Stimulated activated CD4-positive, alpha-beta T cell treated with anti-CD3 and anti-CD28 coated beads, Interleukin-12 subunit alpha, Interleukin-12 subunit beta, amount 100 ng/mL, for 48 hours (primary cell): ENCODE data around the gene CYP27B1.
A peak's percentile ranks its signal among the peaks of the same experiment; 100 is the strongest.

Source experiments
- DNase-seq, 3 donors: peaks; one replicate each; pipeline ENCODE4 v3.0.0-alpha.2; 2020; ENCODE audit warnings: low read depth in 2 of 3, low spot score in 1 of 3

The CYP27B1 gene

DNA sequence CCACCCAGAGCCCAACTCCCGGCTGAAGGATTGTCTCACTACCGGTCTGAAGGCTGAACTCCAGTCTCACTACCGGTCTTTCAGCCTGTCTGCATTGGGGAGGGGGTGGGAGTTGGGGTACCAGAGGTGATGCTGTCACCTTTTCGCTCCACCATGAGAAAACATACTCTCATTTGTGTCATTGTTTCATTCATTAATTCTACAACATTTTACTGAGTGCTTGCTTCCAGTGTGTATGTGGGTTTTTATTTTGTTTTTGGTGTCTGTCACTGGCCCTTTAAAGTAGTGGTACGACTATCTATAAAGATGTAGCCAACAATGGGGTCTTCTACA lies 14.2 kb downstream of the CYP27B1 start:
- DNase-seq, result no peak

DNA sequence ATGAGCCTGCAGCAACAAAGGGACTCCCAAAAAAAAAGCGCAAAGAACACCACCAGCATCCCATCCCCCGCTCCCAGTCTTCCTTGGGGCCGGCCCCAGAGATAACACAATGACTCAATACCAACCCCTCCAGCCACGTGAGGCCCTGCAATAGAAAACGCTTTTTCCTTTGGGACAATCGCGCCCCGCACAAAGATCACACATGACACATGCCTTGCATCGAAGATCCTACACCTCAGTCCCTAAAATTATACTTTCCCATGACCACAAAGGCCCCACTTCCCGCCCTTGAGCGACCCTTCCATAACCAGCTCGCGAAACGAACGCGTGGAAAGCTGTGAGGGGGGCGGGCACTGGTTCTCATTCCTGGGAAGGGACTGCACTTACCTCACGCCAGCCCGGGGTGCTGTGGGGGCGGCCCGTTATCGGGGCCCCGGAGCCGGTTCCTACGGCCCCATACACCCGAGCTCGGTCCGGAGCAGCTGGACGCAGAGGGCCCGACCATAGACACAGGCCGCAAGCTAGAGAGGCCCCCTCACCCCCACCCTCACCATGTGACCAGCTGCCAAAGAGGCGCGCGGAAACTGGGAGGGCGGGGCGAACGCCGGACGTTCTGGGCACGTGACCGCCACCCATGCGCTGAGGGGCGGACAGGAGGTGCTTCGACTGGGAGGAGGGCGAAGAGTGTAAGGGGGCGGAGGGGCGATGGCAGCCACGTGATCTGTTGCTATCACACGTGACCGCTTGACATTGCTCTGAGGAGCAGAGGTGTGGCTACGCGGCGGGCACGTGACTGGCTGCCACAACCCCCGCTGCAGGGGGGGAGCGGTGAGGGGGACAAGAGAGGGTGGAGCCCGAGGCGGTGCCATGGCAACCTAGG lies 14.8 kb downstream of the CYP27B1 start, which contains the start of gene CDK4:
CDK4 (minus strand) TSS at position 523 of the 880 bp plus-strand sequence. CDS start 593 bp downstream, outside the sequence.
- peak; percentile 94 to 99 (median 99) for DNase-seq

DNA sequence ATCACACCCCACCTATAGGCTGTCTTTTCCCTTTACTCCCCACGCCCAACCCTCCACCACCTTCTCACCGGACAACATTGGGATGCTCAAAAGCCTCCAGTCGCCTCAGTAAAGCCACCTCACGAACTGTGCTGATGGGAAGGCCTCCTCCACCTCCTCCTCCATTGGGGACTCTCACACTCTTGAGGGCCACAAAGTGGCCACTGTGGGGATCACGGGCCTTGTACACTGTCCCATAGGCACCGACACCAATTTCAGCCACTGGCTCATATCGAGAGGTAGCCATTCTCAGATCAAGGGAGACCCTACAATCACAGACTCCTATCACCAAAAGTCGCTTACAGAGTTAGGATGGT lies 15.5 kb downstream of the CYP27B1 start:
- no peak for DNase-seq

DNA sequence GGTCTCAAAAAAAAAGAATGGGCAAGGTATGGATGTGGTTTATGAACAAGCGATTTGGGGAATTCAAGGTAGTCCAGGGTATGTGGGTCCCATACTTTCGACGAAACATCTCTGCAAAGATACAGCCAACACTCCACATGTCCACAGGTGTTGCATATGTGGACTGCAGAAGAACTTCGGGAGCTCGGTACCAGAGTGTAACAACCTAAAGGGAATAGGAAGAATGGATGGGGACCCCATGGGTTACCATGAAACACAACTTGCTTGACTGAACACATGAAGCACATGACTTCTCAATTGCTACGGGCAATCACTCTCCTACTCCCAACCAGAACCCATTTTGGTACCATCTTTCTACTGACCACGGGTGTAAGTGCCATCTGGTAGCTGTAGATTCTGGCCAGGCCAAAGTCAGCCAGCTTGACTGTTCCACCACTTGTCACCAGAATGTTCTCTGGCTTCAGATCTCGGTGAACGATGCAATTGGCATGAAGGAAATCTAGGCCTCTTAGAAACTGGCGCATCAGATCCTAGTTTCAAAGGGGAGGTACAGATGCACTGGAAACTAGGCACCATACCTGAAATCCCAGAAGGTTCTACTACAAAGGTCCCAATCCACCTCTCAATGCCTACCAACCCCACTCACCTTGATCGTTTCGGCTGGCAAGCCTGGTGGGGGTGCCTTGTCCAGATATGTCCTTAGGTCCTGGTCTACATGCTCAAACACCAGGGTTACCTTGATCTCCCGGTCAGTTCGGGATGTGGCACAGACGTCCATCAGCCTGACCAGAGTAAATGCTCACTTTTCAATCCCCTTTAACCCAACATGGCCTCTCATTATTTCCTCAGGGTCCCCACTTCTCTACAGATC lies 16.1 kb downstream of the CYP27B1 start:
- no peak for DNase-seq

DNA sequence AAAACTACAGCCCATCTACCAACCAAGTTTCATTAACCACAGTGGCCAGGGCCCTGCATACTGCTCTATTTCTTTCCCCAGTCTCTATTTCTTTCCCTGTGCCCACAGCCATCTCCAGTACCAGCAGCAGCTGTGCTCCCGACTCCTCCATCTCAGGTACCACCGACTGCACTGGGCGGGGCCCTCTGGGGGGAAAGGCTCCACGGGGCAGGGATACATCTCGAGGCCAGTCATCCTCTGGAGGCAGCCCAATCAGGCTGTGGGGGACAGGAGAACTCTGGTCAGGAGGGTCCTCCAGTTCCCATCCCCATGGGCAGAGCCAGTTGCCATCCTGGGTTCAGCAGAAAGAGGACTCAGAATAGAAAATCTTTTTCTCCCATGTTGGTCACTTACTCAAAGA lies 17.8 kb downstream of the CYP27B1 start:
- DNase-seq, result no peak

GRCh38 chr12:57746025-57746424 lies 20.9 kb downstream of the CYP27B1 start:
- DNase-seq, result no peak

GRCh38 chr12:57745485-57745881 lies 21.4 kb downstream of the CYP27B1 start:
- DNase-seq, result no peak

GRCh38 chr12:57744777-57745484 lies 21.9 kb downstream of the CYP27B1 start, which contains the start of gene TSPAN31:
Gene TSPAN31, plus strand, starts transcription at chr12:57745039. Its CDS starts 116 bp downstream, at chr12:57745155.
- peak; percentile 92 to 93 (median 92) for DNase-seq

DNA sequence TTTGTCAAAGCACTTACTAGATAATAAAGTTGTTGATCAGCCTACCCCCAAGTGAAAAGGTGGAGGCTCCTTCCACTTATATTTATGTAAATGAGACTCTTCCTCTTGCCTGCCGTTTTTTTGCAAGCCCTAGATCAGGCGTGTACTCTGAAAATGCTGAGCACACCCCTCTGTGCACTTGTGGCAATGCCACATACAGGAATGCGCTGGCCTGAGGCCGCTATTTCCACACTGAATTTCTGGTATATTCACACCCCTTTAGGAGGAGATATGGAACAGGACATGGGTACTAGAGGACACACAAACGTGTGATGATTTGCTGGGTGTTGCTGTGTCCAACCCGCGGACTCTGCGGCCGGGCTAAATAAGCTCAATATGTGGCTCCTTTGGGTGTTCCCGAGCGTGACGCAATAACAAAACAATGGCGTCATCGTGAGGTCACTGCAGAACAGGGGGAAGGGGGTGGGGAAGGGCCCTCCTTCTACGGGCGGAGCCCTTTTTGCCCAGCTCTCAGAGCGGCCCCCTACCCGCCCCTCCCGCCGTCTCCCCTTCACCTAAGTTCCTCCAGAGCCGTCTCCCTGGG lies 22.6 kb downstream of the CYP27B1 start:
- DNase-seq, result peak; percentile 65 to 85 (median 70)

DNA sequence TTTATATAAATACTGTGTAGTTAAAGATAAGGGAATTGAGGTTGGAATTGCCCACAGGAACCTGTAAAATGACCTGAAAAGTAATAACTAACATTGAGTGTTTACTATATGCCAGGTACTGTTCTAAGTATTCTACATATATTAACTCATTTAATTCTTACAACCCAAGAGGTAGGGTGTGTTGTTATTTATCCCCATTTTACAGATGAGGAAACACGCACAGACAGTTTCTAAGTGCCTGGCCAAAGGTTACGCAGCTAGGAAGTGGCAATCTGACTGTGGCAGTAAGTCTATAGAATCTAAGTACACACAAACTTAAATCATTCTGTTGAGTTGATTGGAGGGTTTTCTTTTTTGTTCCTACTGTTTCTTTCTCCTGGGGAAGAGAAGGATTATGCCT lies 23.1 kb downstream of the CYP27B1 start:
- DNase-seq, result no peak

GRCh38 chr12:57741844-57742738 lies 24.8 kb downstream of the CYP27B1 start:
- DNase-seq, result peak; percentile 63 to 72 (median 63)

- no peak for DNase-seq
Measured at GRCh38 chr12:57741413-57741789, 25.5 kb downstream of the CYP27B1 start.

- DNase-seq, result peak; percentile 53 to 67 (median 54)
Measured at GRCh38 chr12:57740656-57741412, 26.0 kb downstream of the CYP27B1 start.

- DNase-seq, result no peak
Measured at GRCh38 chr12:57739914-57740538, 26.9 kb downstream of the CYP27B1 start.

GRCh38 chr12:57739387-57739786 lies 27.5 kb downstream of the CYP27B1 start:
- DNase-seq, result no peak

DNA sequence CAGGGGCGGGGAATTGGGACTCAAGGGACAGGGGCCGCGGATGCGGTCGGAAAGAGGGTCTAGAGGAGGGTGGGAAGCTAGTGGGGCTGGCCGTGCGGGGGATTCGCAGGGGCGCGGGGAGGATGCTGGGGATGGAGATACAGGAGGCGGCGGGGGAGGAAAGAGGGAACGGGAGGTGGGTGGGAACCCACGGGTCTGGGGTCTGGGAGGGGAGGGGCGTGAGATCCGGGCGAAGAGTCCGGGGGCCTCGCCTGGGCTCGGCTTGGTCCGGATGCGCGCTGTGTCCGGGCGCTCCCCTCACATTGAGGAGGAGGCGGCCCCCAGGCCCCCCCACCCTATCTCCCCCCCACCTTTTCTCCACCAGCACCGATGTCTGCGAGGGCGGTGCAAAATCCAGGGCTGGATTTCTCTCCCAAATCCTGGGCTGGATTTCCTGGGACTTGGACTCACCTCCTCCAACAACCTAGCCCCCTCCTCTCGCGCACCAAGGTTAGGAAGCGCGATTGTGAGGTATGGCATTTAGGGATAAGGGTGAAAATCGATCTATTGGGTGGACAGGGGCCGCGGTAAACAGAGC lies 28.1 kb downstream of the CYP27B1 start, which contains the start of gene AGAP2:
AGAP2 (minus strand) TSS at position 82 of the 577 bp plus-strand sequence. CDS start 496 bp downstream, outside the sequence.
- DNase-seq, result no peak

GRCh38 chr12:57737467-57738460 lies 29.1 kb downstream of the CYP27B1 start:
- DNase-seq, result no peak
